DMS53 (cell line): Measurements from ENCODE around the gene EDN1.
"Not testable (repeated sequence)": the region's sequence is repeated elsewhere in the genome, so short reads cannot be mapped to it uniquely, and the experiment has no call there.

Experiments
- DNase-seq: peaks from one replicate; lab custom pipeline; 2025; lab: John Stamatoyannopoulos, UW

Gene EDN1

DNA sequence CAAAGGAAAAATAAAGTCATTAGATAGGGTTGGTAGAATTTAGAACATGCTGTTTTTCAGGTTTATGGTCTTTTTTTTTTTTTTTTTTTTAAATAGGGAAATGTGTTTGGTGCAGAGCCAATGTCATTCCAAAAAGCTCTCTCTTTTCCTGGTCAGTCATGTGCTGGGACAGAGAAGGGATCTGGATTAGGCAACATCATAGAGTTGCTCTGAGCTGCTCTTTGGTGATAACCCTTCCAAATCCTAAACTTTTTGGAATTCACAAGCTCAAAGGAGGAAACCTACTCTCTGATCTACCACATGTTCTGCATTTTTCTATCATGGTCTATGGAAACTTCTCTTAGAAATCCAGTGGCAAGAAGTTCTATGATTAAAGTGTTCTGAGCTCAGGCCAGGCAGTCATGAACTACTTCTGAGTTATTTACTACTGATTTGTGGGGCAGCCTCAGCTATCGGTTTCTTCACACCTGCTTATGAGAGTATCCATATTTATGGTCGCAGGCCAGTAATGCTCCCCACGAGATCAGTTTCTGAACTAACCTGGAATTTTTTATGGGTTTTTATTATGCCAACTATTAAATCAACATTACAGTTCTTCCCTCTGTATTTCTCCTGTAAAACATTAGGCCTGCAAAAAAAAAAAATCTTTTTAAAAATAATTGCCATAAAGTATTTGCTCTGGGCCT is 4.8 kb downstream of the EDN1 start:
- no peak for DNase-seq

GRCh38 chr6:12295558-12296254 is 5.5 kb downstream of the EDN1 start:
- DNase-seq = no peak

- DNase-seq = no peak
These were observed 6.1 kb downstream of the EDN1 start for GRCh38 chr6:12296255-12296573.

GRCh38 chr6:12296604-12297003 is 6.4 kb downstream of the EDN1 start:
- no peak for DNase-seq

- no peak for DNase-seq
These were observed 7.3 kb downstream of the EDN1 start for GRCh38 chr6:12297363-12298016.

GRCh38 chr6:12298017-12298978 is 8.1 kb downstream of the EDN1 start:
- no peak for DNase-seq

DNA sequence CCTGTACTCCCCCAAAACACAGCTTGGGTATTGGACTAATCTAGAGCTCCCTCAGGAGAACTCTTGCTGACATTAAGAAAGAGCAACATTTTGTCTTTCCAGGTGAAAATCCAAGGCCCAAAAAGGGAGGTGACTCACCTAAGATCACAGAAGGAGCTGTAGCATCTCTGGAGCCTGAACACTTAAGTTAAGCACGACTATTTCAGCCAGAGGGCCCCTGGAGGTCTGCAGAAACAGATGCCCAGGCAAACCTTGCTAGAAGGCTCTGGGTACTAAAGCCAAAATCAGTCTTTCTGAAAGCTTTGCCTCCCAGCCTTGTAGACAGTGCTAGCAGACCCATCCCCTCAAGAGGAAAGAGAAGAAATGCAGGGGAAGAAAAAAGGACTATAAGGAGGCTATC is 8.8 kb downstream of the EDN1 start:
- DNase-seq = no peak

DNA sequence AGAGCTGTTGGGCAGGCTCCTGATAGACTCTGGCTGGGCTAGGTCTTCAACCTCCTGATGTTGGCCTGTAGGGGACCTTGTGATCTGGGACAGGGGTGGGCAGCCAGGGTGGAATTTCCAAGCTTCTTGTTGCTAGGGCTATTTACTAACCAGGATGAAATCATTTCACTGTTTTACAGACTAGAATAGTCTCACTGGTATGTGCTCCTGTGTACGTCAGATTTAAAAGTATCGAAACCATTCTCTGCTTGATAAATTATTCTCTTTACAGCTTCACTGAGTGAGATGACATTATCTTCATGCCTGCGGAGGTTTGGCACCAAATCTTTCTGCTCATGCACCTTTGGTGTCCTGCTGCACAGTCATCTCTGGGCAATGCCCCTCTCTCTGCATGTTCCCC is 10.9 kb downstream of the EDN1 start:
- DNase-seq = no peak

GRCh38 chr6:12304487-12304886 is 14.3 kb downstream of the EDN1 start:
- DNase-seq = no peak

GRCh38 chr6:12309070-12309469 is 18.9 kb downstream of the EDN1 start:
- no peak for DNase-seq

- peak; percentile 22 for DNase-seq
These were observed 20.9 kb downstream of the EDN1 start for GRCh38 chr6:12311106-12311505.

DNA sequence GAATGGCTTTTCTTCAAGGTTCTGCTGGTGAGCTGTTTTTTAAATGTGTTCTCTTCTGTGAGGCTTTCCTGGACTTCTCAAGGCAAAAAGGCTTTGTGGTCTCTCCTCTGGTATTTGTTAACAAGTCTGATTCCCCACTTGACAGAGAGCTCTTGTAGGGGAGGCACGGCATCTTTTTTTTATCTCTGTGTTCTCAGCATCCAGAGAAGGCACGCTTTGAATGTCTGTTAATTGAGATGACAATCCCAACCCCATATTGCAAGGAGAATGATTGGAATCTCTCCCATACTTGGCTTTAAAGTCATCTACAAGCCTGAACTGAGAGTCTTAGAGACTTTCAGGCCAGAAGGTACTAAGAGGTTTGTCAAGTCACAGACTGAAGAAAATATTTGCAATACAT is 22.6 kb downstream of the EDN1 start:
- no peak for DNase-seq

GRCh38 chr6:12313306-12313991 is 23.3 kb downstream of the EDN1 start:
- DNase-seq = no peak

- peak; percentile 29 for DNase-seq
These were observed 23.9 kb downstream of the EDN1 start for GRCh38 chr6:12313992-12314589.

- no peak for DNase-seq
These were observed 24.6 kb downstream of the EDN1 start for GRCh38 chr6:12314751-12315150.

DNA sequence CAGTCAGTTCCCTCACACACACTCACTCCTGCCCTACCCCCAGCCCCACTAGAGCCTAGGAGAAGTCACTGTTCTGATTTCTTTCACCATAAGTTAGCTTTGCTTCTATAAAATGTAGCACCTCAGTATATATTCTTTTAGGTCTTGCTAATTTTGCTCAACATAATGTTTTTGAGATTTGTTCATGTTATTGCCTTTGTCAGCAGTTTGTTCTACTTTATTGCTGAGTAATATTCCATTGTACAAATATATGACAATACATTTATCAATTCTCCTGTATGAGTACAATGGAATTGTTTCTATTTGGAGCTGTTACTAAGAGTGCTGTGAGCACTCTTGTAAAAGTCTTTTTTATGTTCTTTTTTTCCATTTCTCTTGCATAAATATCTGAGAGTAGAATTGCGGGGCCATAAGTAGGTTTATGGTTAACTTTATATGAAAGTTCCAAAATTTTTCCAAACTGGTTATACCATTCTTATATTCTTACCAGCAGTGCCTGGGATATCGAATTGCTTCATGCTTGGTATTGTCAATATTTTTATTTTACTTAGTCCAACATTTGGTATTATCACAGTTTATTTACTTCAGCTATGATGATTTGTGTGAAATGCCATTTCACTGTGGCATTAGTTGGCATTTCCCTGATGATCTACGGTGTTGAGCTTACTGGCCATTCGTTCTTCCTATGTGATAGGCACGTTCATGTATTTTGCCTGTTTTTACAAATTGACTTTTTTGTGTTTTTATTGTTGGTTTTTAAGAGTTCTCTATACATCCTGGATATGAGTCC is 25.3 kb downstream of the EDN1 start:
- no peak for DNase-seq

GRCh38 chr6:12318749-12319148 is 28.6 kb downstream of the EDN1 start:
- no peak for DNase-seq

DNA sequence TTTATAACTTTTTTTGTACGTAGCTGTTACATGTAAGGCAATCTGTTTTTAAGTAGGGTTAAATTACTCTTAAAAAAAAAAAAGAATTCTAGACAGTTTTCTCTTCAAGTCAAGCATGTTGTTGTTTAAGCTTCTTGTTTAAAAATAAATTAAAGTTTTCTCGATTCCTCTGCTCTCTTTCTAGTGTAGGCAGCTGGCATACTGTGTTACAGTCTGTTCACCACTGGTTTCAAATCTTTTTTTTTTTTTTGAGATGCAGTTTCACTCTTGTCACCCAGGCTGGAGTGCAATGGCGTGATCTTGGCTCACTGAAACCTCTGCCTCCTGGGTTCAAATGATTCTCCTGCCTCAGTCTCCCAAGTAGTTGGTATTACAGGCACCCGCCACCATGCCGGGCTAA is 29.9 kb downstream of the EDN1 start:
- DNase-seq = not testable (repeated sequence)

DNA sequence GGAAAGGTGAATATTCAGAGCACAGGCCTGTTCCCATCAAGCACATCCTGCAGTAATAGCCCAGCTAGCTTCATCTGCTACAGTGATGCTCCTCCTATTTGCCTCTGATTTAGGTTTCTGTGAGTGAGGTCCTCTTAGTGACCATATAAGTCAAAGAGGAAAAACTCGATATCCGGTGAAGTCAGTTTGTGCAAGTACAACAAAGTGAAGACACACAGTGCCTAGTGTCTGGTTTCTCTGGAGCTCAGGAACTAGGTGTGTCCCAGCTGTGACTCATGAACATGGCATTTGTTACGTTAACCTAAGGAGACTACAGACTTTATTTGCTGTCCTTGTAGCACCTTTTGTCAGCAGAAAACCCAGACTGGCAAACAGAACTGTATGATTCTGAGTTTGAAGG is 33.9 kb downstream of the EDN1 start:
- peak; percentile 86 for DNase-seq

DNA sequence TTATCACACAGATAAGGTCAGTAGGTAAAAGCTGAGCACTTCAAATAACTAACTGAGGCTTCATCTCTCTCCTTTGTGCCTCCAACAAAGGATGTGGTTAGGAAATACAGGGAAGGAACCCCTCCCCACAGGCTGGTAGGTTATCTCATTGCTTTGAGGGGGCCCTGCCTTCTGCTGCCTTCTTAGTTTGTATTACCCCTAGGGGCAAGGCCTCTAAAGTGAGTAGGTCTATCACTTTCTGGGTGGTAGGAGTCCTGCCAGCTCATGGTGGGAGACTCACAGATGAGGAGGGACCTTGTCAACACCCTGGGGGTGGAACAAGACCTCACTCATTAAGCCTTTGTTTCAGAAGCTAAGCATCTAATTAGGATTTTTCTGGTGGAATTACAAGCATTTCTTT is 34.6 kb downstream of the EDN1 start:
- DNase-seq = peak; percentile 16

DNA sequence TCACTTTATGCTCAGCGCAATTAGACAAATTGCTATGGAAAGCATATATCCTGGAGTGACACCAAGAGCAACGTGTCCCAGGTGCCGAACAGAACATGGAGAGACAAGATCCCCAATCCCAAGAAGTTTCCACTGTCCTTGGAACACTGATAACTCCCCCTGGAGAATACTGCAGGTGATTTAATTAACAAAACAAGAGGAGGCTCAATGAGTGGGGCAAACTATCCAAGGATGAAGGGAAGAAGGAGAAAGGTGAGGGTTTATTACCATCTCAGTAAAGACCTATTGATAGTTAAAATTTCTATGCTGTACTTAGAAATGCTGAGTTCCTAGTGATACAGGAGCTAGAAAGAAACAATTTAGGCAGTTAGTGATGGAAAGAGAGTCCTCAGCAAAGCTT is 35.7 kb downstream of the EDN1 start:
- DNase-seq = no peak
